ENCODE measurements around the gene CFC1.
"Not testable (repeated sequence)": the region's sequence is repeated elsewhere in the genome, so short reads cannot be mapped to it uniquely, and the experiment has no call there.

CFC1 gene

DNA sequence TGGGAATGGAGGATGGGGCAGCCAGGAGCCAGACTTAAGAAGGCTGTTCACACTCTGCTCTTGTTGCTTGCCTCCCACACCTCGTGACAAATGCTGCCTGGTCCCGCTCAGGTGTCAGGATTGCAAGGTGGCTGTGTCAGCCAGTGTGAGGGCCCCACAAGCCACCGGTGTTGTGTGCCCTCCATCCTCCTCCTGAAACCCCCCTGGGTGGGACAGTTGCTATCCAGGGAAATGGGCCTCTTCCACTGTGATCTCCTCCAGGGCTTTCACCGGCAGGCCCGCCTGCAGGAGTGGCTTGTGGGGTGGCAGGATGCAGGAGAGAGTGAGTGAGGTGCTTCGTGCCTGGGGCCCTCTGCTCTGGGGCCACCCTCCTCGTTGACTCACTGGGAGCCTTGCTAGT, 16.4 kb downstream of the CFC1 start:
- not testable (repeated sequence) for DNase-seq

DNA sequence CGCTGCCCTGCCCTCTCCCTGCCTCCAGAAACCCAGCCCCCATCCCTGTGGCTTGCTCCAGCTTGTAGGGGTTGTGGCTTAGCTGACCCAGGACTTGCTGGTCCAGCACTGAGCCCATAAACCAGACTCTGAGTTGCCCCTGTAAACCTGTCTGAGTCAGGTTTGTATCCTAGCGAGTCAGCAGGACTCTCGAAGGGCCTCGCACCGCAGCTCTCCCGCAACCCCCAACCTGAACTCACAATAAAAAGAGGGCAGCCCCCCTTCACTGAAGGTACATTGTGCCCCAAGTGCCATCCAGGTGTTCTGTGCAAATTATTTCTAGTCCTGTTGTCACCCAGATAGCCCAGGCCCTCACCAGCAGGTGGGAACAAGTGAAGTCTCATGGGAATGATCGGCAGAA, 17.9 kb downstream of the CFC1 start:
- not testable (repeated sequence) for DNase-seq

- DNase-seq = not testable (repeated sequence)
These were observed 20.3 kb downstream of the CFC1 start for GRCh38 chr2:130579121-130579520.

DNA sequence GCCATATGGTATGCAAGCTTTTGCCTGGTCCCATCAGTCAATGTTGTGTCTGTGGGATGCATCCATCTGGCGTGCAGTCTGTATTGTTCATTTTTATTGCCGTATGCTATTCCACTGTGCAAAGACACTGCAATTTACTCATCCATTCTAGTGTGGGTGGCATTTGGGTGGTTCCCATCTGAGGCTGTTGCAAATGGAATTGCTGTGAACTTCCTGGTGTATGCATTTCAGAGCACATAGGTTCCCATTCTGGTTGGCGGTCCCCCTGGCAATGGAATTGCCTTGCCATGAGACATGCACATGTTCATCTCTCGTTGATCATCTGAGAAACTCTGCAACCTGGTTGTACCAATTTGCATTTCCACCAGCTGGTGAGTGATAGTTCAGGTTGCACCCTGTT, 21.8 kb downstream of the CFC1 start:
- not testable (repeated sequence) for DNase-seq

GRCh38 chr2:130576209-130576784, 23.1 kb downstream of the CFC1 start:
- not testable (repeated sequence) for DNase-seq

DNA sequence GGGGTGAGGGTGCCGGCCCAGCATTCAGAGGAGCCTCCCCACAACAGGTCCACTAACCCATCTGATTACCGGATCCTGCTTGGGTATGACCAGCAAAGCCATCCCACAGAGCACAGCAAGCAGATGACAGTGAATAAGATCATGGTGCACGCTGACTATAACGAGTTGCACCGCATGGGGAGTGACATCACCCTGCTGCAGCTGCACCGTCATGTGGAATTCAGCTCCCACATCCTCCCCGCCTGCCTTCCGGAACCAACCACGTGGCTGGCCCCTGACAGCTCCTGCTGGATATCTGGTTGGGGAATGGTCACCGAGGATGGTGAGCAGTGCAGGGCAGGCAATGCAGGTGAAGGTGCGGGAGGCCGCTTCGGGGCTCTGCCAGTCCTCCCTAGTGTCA, 25.1 kb downstream of the CFC1 start:
- not testable (repeated sequence) for DNase-seq

DNA sequence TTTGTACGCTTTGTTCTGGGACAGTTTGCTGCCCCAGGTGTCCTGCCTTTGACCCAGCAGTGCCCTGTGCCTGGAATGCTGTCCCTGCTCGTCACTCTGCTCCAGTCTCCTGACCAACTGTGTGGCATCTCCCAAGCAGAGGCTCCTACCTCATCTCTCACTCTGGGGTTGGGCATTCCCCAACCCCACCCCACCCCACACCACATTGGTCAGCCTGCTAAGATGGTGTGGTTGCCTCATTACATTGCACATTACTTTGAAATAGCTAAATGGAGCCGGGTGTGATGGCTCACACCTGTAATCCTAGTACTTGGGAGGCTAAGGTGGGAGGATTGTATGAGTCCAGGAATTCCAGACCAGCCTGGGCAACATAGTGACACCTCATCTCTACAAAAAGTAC, 27.4 kb downstream of the CFC1 start:
- not testable (repeated sequence) for DNase-seq

- DNase-seq = not testable (repeated sequence)
These were observed 33.2 kb downstream of the CFC1 start for GRCh38 chr2:130566165-130566564.

- DNase-seq = not testable (repeated sequence)
These were observed 42.9 kb downstream of the CFC1 start for GRCh38 chr2:130556441-130556840.

- not testable (repeated sequence) for DNase-seq
These were observed 45.2 kb downstream of the CFC1 start for GRCh38 chr2:130554178-130554577.

- DNase-seq = not testable (repeated sequence)
These were observed 49.9 kb downstream of the CFC1 start for GRCh38 chr2:130549475-130549874.

DNA sequence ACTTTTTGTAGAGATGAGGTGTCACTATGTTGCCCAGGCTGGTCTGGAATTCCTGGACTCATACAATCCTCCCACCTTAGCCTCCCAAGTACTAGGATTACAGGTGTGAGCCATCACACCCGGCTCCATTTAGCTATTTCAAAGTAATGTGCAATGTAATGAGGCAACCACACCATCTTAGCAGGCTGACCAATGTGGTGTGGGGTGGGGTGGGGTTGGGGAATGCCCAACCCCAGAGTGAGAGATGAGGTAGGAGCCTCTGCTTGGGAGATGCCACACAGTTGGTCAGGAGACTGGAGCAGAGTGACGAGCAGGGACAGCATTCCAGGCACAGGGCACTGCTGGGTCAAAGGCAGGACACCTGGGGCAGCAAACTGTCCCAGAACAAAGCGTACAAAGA, 51.0 kb downstream of the CFC1 start:
- DNase-seq = not testable (repeated sequence)

GRCh38 chr2:130544978-130545377, 54.4 kb downstream of the CFC1 start:
- not testable (repeated sequence) for DNase-seq

- not testable (repeated sequence) for DNase-seq
These were observed 55.4 kb downstream of the CFC1 start for GRCh38 chr2:130543785-130544528.

DNA sequence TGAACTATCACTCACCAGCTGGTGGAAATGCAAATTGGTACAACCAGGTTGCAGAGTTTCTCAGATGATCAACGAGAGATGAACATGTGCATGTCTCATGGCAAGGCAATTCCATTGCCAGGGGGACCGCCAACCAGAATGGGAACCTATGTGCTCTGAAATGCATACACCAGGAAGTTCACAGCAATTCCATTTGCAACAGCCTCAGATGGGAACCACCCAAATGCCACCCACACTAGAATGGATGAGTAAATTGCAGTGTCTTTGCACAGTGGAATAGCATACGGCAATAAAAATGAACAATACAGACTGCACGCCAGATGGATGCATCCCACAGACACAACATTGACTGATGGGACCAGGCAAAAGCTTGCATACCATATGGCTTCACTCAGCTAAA, 56.6 kb downstream of the CFC1 start:
- not testable (repeated sequence) for DNase-seq
